ENCODE results near the gene DPM3.
"Not testable (repeated sequence)": the region's sequence is repeated elsewhere in the genome, so short reads cannot be mapped to it uniquely, and the experiment has no call there.

The DPM3 gene

GRCh38 chr1:155175281-155175926, 35.1 kb upstream of the DPM3 start:
- DNase-seq = no peak

GRCh38 chr1:155174324-155175280, 34.3 kb upstream of the DPM3 start:
- no peak for DNase-seq

- no peak for DNase-seq
Observed at GRCh38 chr1:155173478-155174323, 33.4 kb upstream of the DPM3 start, which contains the start of gene TRIM46. Gene TRIM46 (plus strand): TSS chr1:155173849. CDS start chr1:155173967, 118 bp downstream.

GRCh38 chr1:155172732-155173477, 32.6 kb upstream of the DPM3 start, which contains the start of gene KRTCAP2:
Gene KRTCAP2 (minus strand): TSS chr1:155173304. CDS start chr1:155173224, 80 bp downstream.
- peak; percentile 94 for DNase-seq

GRCh38 chr1:155171836-155172731, 31.8 kb upstream of the DPM3 start:
- DNase-seq = no peak

GRCh38 chr1:155170806-155171205, 30.5 kb upstream of the DPM3 start:
- no peak for DNase-seq

- no peak for DNase-seq
Observed at GRCh38 chr1:155170101-155170785, 29.9 kb upstream of the DPM3 start.

- DNase-seq = no peak
Observed at GRCh38 chr1:155169541-155169940, 29.2 kb upstream of the DPM3 start.

GRCh38 chr1:155168456-155169210, 28.3 kb upstream of the DPM3 start:
- no peak for DNase-seq

GRCh38 chr1:155168105-155168445, 27.7 kb upstream of the DPM3 start:
- DNase-seq = not testable (repeated sequence)

GRCh38 chr1:155167166-155168104, 27.1 kb upstream of the DPM3 start:
- DNase-seq = peak; percentile 37

GRCh38 chr1:155166471-155167165, 26.3 kb upstream of the DPM3 start:
- DNase-seq = no peak

GRCh38 chr1:155166051-155166470, 25.7 kb upstream of the DPM3 start:
- DNase-seq = no peak

- DNase-seq = not testable (repeated sequence)
Observed at GRCh38 chr1:155164625-155165024, 24.3 kb upstream of the DPM3 start.

- DNase-seq = not testable (repeated sequence)
Observed at GRCh38 chr1:155163785-155164184, 23.5 kb upstream of the DPM3 start.

GRCh38 chr1:155162631-155163030, 22.3 kb upstream of the DPM3 start:
- DNase-seq = not testable (repeated sequence)

GRCh38 chr1:155160128-155160527, 19.8 kb upstream of the DPM3 start:
- no peak for DNase-seq

GRCh38 chr1:155158991-155159390, 18.7 kb upstream of the DPM3 start:
- no peak for DNase-seq
